ENCODE measurements around the gene APOBEC3H.

The APOBEC3H gene

DNA sequence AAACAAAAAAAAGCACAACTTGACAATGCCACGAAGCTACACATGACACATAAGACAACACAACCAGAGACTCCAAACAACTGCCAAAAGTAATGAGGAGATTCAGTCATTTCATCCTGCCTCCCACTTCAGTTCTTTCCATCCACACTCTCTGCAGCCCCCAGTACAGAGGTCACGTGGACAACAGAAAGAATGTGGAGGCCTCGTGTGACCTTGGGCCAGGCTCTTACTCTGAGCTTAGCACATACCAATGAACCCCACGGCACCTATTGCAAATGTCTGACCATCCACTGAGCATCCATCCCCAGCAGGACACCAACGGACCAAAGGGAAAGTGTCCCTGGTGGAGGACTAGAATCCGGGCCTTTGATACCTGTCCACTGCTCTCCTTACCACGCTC is 42.9 kb downstream of the APOBEC3H start:
- in situ Hi-C loops (cut with MboI; ENCODE audit: low pct_unique_long_range_greater_than_20kb, low sequenced_read_pairs, unreplicated experiment) = no loop called here
- TF ChIP-seq, protein P1, sequence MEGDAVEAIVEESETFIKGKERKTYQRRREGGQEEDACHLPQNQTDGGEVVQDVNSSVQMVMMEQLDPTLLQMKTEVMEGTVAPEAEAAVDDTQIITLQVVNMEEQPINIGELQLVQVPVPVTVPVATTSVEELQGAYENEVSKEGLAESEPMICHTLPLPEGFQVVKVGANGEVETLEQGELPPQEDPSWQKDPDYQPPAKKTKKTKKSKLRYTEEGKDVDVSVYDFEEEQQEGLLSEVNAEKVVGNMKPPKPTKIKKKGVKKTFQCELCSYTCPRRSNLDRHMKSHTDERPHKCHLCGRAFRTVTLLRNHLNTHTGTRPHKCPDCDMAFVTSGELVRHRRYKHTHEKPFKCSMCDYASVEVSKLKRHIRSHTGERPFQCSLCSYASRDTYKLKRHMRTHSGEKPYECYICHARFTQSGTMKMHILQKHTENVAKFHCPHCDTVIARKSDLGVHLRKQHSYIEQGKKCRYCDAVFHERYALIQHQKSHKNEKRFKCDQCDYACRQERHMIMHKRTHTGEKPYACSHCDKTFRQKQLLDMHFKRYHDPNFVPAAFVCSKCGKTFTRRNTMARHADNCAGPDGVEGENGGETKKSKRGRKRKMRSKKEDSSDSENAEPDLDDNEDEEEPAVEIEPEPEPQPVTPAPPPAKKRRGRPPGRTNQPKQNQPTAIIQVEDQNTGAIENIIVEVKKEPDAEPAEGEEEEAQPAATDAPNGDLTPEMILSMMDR (IDR thresholded peaks at IDR 0.05; ENCODE audit: extremely low read depth, insufficient read depth, missing control alignments) = no peak
- DNase-seq (ENCODE audit: low spot score) = no peak

DNA sequence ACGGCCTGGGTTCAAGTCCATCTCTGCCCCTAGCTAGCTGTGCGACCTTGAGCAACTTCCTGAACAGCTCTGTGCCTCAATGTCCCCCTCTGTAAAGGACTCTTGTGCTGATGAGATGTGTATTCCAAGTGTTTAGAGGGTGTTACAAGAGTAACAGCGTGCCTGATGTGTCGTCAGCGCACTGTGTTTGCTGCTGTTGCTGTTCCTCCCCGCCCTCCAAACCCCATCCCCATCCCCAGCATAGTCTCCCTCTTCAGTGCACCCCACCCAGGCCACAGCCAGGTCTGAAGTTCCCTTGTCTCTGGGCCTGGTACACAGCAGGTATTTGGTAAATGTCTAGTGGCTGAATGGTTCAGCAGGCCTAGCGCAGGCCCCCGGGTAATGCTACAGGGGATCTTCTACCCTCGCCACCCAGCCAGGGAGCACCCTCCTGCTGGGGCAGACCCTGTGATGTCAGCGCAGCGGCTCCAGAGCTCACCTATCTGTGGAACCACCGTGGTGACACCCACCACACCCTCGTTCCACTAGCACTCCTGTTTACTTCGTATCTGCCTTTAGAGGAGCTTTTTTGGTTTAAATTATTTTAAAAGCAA is 45.1 kb downstream of the APOBEC3H start:
- TF ChIP-seq, protein P1 (IDR thresholded peaks at IDR 0.05; ENCODE audit: extremely low read depth, insufficient read depth, missing control alignments) = no peak
- in situ Hi-C loops (cut with MboI; ENCODE audit: low pct_unique_long_range_greater_than_20kb, low sequenced_read_pairs, unreplicated experiment) = no loop called here
- DNase-seq (ENCODE audit: low spot score) = no peak

DNA sequence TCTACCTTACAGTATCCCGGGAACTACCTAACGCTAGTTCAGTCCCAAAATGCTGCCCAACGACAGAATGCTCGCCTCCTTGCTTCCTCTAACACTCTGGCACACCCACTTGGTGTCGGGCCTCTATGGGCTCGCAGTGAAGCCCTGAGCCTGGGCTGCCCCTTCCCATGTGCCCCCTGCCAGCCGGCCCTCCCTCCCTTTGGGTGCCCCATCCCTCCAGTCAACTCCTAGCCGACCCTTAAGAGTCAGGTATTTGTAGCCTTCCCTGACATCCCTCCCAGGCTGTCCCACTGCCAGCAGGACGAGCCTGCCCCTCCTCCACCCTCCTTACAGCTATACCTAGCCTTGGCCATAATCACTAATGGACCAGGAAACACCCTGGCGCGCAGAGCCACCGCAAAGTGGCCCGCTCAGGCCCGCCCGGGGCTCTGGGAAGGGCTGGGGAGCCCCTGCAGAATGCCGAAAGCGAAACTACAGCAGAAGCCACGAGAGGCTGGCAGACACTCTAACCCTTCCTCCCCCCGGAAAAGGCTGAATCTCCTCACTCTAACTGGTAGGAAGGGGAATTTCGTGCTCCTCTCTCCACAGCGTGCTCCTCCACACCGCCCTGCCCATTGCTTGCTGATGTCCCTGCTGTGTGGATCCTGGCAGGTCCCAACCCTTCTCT is 47.2 kb downstream of the APOBEC3H start:
- peak; percentile 81 for DNase-seq (ENCODE audit: low spot score)
- TF ChIP-seq, protein P1 (IDR thresholded peaks at IDR 0.05; ENCODE audit: extremely low read depth, insufficient read depth, missing control alignments) = no peak
- in situ Hi-C loops (cut with MboI; ENCODE audit: low pct_unique_long_range_greater_than_20kb, low sequenced_read_pairs, unreplicated experiment) = no loop called here

DNA sequence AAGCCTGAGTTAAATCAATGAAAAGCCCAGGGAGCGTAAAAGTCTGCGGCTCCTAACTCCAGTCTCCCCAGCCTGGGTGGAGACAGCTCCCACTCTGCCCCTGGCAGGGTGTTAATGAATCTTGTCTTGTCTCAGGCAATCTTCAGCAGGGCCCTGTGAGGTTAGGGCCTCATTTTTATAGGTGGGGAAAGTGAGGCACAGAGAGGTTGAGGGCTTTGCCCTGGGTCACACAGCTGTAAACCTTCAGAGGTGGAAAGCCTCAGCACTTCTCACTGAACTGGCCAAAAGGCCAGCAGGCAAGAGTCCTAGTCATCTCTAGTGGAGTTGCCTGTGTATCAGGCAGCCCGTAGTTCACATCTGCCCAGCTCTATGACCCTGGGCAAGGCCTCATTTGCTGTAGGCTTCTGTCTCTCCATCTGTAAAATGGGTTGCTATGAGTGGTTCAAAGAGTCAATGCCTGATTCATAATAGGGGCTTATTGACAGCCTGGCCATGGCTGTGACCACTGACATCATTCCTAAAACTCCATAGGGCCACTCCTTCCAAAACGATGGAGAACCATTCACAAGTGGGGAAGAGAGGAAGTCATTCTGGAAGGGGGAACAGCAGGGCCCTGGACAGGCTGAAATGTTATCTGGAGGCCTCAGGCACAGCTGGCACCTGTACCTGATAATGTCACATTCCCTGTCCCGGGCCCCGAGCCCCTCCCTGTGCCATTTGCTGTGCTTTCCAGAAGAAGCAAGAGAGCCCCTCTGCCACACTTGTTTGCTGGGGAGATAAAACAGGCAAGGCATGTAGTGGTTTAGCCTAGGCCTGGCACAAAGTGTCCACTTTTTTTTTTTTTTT is 49.4 kb downstream of the APOBEC3H start:
- TF ChIP-seq, protein P1 (IDR thresholded peaks at IDR 0.05; ENCODE audit: extremely low read depth, insufficient read depth, missing control alignments) = no peak
- in situ Hi-C loops (cut with MboI; ENCODE audit: low pct_unique_long_range_greater_than_20kb, low sequenced_read_pairs, unreplicated experiment) = no loop called here
- DNase-seq (ENCODE audit: low spot score) = no peak

DNA sequence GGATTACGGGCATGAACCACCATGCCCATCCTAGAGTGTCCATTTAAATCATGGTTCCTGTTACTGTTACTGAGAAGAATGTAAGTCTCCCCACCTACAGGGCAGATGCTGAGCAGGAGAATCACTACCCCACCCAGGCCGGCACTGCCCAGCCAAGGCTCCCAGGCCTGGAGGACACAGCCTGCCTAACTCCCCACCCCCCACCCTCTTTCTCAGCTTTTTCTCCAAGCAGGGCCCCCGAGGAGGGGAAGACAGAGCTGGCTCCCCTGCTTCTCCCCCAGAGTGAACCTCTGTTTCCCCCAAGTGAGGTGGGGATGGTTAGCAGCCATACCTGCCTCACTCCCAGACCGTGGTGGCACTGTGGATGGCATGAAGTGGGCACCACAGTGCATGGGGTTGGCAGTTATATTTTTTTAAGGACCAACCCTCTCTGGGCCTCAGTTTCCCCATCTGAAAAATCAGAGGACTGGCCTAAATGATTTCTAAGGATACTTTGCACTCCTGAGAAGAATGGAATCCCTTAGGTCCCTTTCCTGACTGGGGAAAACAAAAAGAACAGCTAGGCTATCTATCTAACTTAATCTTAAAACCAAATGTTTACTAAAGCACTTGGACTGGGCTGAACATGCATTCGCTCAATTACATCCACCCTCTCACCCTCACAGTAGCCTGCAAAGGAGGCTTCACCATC is 50.4 kb downstream of the APOBEC3H start:
- in situ Hi-C loops (cut with MboI; ENCODE audit: low pct_unique_long_range_greater_than_20kb, low sequenced_read_pairs, unreplicated experiment) = no loop called here
- DNase-seq (ENCODE audit: low spot score) = no peak
- TF ChIP-seq, protein P1 (IDR thresholded peaks at IDR 0.05; ENCODE audit: extremely low read depth, insufficient read depth, missing control alignments) = no peak

DNA sequence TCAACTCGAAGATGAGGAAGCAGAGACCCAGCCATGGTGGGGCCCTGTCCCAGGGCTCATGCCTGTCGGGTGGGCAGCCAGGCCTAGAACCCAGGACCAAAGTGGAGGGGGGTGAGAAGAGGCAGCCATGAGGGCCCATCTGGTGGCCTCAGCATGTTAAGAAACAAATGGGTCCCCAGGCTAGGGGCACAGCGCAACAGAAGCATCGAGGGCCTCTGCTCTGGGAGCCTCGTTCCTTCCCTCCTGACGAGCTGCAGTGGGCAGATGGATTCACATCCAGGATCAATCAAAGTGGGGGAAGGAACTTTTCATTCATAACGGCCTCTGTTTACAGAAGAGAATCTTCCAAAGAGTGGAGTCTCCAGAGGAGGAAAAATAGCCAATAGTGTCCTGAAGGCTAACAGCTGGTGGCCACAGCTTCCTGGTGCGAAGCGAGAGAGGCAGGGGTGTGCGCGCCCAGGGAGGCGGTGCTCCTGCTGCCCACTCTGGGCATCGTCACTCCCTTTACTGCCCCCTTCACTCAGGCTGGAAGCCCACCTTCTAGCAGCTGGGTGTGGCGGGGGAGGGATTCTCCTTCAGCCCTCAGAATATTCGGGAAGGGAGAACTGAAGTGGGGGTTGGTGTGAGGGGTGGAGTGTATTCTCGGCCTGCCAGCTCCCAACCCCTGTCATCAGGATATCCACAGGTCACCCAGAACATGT is 51.1 kb downstream of the APOBEC3H start:
- no peak for DNase-seq (ENCODE audit: low spot score)
- TF ChIP-seq, protein P1 (IDR thresholded peaks at IDR 0.05; ENCODE audit: extremely low read depth, insufficient read depth, missing control alignments) = no peak
- in situ Hi-C loops (cut with MboI; ENCODE audit: low pct_unique_long_range_greater_than_20kb, low sequenced_read_pairs, unreplicated experiment) = no loop called here

Data from GM13977 (cell line).